Epithelial cell of esophagus (primary cell): ENCODE results near the gene TMEM53.

Source experiments
- DNase-seq: peaks from one replicate; pipeline ENCODE4 v3.0.0; 2010; ENCODE audit warnings: low read depth
- H3K4me3 ChIP-seq: 2 replicates; pipeline ENCODE4 v1.5.1; 2011; ENCODE audit warnings: mild to moderate bottlenecking, low read length, control low read depth
- CTCF ChIP-seq: IDR thresholded peaks from 2 replicates; pipeline ENCODE4 v1.5.1; 2011; ENCODE audit warnings: low read depth, mild to moderate bottlenecking, low read length, control low read depth, inconsistent platforms; ENCODE audit not compliant: insufficient read depth; ENCODE audit errors: missing control alignments

The TMEM53 gene

GRCh38 chr1:44608141-44608540 lies 66.1 kb downstream of the TMEM53 start:
- TF ChIP-seq CTCF = no peak
- peak; percentile 34 for DNase-seq
- no peak overlapping the region for H3K4me3 ChIP-seq

GRCh38 chr1:44606701-44607281 lies 67.5 kb downstream of the TMEM53 start:
- DNase-seq = no peak
- TF ChIP-seq CTCF = no peak
- H3K4me3 ChIP-seq = no peak overlapping the region

GRCh38 chr1:44605914-44606615 lies 68.2 kb downstream of the TMEM53 start:
- no peak for TF ChIP-seq CTCF
- no peak overlapping the region for H3K4me3 ChIP-seq
- DNase-seq = peak; percentile 69

GRCh38 chr1:44604157-44604955 lies 69.9 kb downstream of the TMEM53 start:
- no peak for DNase-seq
- TF ChIP-seq CTCF = no peak
- H3K4me3 ChIP-seq = no peak overlapping the region

- TF ChIP-seq CTCF = no peak
- DNase-seq = no peak
- no peak overlapping the region for H3K4me3 ChIP-seq
Observed at GRCh38 chr1:44603718-44604117, 70.6 kb downstream of the TMEM53 start.
